ENCODE results near the gene RWDD1.

RWDD1 gene

DNA sequence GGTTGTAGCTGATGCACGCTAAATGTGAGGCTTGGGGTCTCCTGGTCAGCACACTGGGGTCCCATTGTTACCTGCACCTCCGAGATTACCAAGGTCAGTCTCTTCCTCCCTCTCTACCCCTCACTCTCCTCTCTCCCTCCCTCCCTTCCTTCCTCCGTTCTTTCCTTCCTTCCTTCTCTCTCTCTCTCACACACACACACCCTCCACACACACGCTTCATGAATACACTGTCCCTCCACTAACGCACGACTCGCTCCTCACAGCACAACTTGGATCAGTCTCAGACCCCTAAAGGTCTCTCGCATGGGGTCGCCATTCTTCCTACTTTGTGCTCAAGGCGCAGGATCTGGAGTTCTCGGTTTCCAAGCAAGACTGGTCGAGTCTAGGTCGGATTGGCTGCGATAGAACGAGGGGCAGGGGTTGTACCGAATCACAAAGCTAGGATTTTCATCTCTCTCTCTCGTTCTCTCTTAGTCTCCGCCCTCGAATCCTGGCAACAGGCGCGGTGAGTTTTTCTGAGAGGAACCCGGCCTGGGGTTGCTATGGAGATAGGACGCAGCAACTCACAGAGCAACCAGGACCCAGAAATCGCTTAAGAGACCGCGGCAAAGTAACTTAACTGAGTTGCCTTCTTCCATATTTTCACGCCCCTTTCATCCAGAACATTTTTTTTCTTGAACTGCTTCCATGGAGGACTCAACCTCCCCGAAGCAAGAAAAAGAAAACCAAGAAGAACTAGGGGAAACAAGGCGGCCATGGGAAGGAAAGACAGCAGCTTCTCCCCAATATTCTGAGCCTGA is 44.8 kb downstream of the RWDD1 start, which contains the start of gene RSPH4A:
TSS of gene RSPH4A (plus strand) at position 543 of the 800 bp plus-strand sequence. CDS start at position 688, 145 bp downstream.
- H3K4me3 ChIP-seq (ENCODE audit: low read depth, low read length): peak within 1 kb of the TSS; percentile 77
- peak; percentile 93 for DNase-seq (ENCODE audit: low read depth)
- in situ Hi-C loops (cut with HindIII; ENCODE audit: low sequenced_read_pairs): no loop called here

DNA sequence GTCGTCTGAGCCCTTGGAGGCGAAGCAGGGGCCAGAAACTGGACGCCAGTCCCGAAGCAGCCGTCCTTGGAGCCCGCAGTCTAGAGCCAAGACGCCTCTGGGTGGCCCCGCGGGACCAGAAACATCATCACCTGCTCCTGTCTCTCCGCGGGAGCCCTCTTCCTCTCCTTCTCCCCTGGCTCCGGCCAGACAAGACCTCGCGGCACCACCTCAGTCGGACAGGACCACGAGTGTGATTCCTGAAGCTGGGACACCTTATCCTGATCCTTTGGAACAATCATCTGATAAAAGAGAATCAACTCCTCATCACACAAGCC is 45.4 kb downstream of the RWDD1 start:
- TF ChIP-seq, protein P1, sequence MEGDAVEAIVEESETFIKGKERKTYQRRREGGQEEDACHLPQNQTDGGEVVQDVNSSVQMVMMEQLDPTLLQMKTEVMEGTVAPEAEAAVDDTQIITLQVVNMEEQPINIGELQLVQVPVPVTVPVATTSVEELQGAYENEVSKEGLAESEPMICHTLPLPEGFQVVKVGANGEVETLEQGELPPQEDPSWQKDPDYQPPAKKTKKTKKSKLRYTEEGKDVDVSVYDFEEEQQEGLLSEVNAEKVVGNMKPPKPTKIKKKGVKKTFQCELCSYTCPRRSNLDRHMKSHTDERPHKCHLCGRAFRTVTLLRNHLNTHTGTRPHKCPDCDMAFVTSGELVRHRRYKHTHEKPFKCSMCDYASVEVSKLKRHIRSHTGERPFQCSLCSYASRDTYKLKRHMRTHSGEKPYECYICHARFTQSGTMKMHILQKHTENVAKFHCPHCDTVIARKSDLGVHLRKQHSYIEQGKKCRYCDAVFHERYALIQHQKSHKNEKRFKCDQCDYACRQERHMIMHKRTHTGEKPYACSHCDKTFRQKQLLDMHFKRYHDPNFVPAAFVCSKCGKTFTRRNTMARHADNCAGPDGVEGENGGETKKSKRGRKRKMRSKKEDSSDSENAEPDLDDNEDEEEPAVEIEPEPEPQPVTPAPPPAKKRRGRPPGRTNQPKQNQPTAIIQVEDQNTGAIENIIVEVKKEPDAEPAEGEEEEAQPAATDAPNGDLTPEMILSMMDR (IDR thresholded peaks at IDR 0.05; ENCODE audit: low read depth, low read length, missing control alignments): no peak
- in situ Hi-C loops (cut with HindIII; ENCODE audit: low sequenced_read_pairs): no loop called here
- DNase-seq (ENCODE audit: low read depth): no peak
- H3K4me3 ChIP-seq (ENCODE audit: low read depth, low read length): peak overlapping the region; percentile 77

More for the DNA sequence above, 44.8 kb downstream of the RWDD1 start, which contains the start of gene RSPH4A:
- TF ChIP-seq, protein P1 (IDR thresholded peaks at IDR 0.05; ENCODE audit: low read depth, low read length, missing control alignments): peak; percentile 29

DNA sequence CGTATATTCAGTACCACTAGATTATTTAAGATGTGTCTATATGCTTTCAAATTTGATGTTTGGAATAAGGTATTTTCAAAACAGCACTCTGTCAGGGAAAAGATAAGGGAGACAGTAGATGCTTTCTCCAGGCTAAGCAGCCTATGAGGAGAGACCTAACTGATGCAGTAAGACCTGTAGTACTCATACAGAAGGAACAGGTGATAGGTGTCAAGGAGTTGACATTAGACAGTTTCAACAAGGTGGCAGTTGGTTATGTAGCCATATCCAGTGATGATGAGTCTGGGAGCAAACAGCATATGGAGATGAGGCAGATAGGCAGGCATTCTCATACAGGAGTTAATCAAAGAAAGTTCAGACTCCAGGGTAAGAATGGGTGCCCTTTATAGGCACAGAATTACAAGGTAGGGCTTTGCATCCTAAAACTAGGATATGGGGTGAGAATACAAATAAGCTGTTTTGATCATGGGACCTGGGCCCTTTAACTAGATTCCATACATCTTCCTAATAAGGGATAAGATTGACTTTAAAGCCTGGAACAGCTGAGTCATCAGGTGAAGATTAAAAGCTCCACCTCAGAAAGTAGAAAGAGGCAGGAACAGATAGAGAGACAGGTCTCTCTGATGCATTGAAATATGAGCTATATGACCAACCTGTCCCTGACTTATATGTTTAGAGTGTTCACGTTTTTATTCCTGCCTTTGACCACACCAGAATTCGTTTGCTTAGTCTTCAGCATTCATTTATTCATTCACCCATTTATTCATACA is 52.9 kb downstream of the RWDD1 start:
- TF ChIP-seq, protein P1 (IDR thresholded peaks at IDR 0.05; ENCODE audit: low read depth, low read length, missing control alignments): no peak
- in situ Hi-C loops (cut with HindIII; ENCODE audit: low sequenced_read_pairs): no loop called here
- H3K4me3 ChIP-seq (ENCODE audit: low read depth, low read length): no peak overlapping the region
- DNase-seq (ENCODE audit: low read depth): no peak

DNA sequence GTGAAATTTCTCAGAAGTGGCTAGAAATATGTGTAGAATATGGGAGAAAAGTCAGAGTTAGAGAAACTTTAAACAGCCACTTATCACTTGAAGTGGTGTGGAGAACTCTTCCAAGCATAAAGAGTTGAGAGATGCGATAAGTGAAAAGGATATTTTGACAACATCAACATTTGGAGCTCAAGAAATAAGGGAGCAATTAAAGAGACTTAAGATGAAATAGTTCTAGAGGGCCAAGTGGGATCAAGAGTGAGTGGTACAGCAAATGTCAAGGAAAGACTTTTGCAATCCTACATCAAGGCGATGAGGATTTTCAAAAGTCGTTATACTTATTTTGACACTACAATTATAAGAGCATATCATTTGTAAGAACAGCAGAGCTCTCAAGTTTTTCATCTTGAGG is 54.6 kb downstream of the RWDD1 start:
- no peak for DNase-seq (ENCODE audit: low read depth)
- in situ Hi-C loops (cut with HindIII; ENCODE audit: low sequenced_read_pairs): no loop called here
- TF ChIP-seq, protein P1 (IDR thresholded peaks at IDR 0.05; ENCODE audit: low read depth, low read length, missing control alignments): no peak
- H3K4me3 ChIP-seq (ENCODE audit: low read depth, low read length): no peak overlapping the region

DNA sequence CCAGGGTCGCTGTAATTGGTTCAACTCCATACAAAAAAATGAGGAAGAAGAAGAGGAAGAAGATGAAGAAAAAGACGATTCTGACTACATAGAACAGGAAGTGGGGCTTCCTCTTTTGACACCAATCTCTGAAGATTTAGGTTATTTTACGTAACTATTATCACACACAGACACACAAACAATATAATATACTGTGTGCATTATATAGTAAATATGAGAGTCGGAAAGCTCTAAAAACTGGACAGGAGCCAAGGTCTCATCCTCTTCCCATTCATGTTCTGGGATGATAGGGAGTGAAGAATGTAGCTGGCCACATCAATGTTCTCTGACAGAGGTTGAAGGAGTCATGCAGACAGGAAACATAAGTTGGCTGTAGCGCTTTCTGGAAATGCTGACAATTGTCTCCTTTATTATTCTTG is 58.3 kb downstream of the RWDD1 start:
- in situ Hi-C loops (cut with HindIII; ENCODE audit: low sequenced_read_pairs): no loop called here
- no peak for DNase-seq (ENCODE audit: low read depth)
- H3K4me3 ChIP-seq (ENCODE audit: low read depth, low read length): no peak overlapping the region
- TF ChIP-seq, protein P1 (IDR thresholded peaks at IDR 0.05; ENCODE audit: low read depth, low read length, missing control alignments): no peak

DNA sequence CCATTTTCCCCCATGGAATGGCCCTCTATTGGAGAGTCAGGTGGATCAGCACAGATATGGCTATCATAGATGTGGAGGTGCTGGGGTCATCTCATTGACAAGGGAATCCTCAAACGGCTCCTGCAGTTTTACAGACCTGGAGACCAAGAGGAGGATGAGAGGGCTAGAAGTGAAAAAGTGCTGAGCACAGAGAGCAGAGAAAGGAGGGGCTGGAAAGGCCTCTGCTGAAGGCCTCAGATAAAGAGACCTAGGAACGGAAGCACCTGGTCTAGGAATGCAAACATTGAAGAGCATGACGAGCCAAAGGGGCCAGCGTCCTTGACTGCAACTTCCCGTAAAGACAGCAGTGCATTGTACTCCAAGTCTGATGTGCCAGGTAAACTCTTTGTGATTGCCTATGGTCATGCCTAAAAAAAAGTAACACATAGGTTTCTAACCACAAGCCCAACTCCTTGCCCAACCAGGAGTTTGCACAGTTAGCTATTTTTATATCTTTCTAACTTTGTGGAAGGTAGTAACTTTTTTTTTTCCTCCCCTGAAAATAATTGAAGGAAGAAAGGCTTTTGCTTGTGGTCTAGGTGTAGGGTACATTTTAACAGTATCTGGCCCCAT is 60.2 kb downstream of the RWDD1 start:
- no peak overlapping the region for H3K4me3 ChIP-seq (ENCODE audit: low read depth, low read length)
- no peak for DNase-seq (ENCODE audit: low read depth)
- TF ChIP-seq, protein P1 (IDR thresholded peaks at IDR 0.05; ENCODE audit: low read depth, low read length, missing control alignments): no peak
- in situ Hi-C loops (cut with HindIII; ENCODE audit: low sequenced_read_pairs): no loop called here

Measured in astrocyte of the cerebellum (primary cell).